Measurements from ENCODE around the gene CORO2A. TPM values are rescaled to one million over a fixed set of nuclear protein-coding genes. Genes with fewer than 3 reads are reported as not detected.

The CORO2A gene
- total and polyA plus RNA-seq, 2 donors (not counting 3 experiments of a cell fraction or from before 2014, with no cell fraction given) = 0.35 to 0.53 TPM

GRCh38 chr9:98162613-98163012 lies 29.8 kb downstream of the CORO2A start:
- no peak overlapping the region for H2AFZ ChIP-seq (ENCODE audit: low read depth, low read length)
- CTCF ChIA-PET = no interaction called here
- intact Hi-C loops (cut with micrococcal nuclease) = no loop called here
- no peaks in the 10 kb centered on the region for H3K79me2 ChIP-seq (ENCODE audit: control insufficient read depth, insufficient read depth, low read length)
- dilution Hi-C loops (cut with MboI; ENCODE audit: extremely low pct_ligation_motif_present, low sequenced_read_pairs) = no loop called here
- BruUV-seq (replicated peaks) = no TSS peak
- H3K36me3 ChIP-seq (ENCODE audit: control insufficient read depth in 2 of 2, extremely low read depth in 1 of 2, insufficient read depth in 2 of 2, low read length in 2 of 2) = no peaks in the 10 kb centered on the region
- H3K4me1 ChIP-seq (ENCODE audit: control insufficient read depth, extremely low read depth, insufficient read depth, low read length) = no peaks in the 10 kb centered on the region
- no peak overlapping the region for H3K4me2 ChIP-seq (ENCODE audit: insufficient read depth, low read length)
- no peaks in the 10 kb centered on the region for H4K20me1 ChIP-seq (replicated peaks; ENCODE audit: control insufficient read depth, extremely low read depth, insufficient read depth, low read length)
- H3K9me3 ChIP-seq (replicated peaks; ENCODE audit: control insufficient read depth, insufficient read depth, low read length) = no peaks in the 10 kb centered on the region
- TF ChIP-seq, protein P1, sequence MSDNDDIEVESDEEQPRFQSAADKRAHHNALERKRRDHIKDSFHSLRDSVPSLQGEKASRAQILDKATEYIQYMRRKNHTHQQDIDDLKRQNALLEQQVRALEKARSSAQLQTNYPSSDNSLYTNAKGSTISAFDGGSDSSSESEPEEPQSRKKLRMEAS (IDR thresholded peaks at IDR 0.05; ENCODE audit: insufficient read depth, insufficient read length) = no peak
- TF ChIP-seq MYC (IDR thresholded peaks at IDR 0.05; ENCODE audit: low read depth, low read length) (no peak), FOS (IDR thresholded peaks at IDR 0.05; ENCODE audit: borderline replicate concordance, insufficient read depth, low read length) (no peak), GATA2 (IDR thresholded peaks at IDR 0.05; ENCODE audit: insufficient read depth, insufficient read length, low read depth, low read length) (no peak), POLR2AphosphoS5 (IDR thresholded peaks at IDR 0.05; ENCODE audit: insufficient read depth, low read depth, low read length) (no peak), POLR2A (IDR thresholded peaks at IDR 0.05; ENCODE audit: low read depth, low read length) (no peak), JUN (IDR thresholded peaks at IDR 0.05; ENCODE audit: borderline replicate concordance, insufficient read depth, insufficient read length, low read depth) (no peak), EZH2 (IDR thresholded peaks at IDR 0.05; ENCODE audit: borderline replicate concordance, low read depth, low read length, severe bottlenecking) (no peak)
- TF ChIP-seq, protein P2, sequence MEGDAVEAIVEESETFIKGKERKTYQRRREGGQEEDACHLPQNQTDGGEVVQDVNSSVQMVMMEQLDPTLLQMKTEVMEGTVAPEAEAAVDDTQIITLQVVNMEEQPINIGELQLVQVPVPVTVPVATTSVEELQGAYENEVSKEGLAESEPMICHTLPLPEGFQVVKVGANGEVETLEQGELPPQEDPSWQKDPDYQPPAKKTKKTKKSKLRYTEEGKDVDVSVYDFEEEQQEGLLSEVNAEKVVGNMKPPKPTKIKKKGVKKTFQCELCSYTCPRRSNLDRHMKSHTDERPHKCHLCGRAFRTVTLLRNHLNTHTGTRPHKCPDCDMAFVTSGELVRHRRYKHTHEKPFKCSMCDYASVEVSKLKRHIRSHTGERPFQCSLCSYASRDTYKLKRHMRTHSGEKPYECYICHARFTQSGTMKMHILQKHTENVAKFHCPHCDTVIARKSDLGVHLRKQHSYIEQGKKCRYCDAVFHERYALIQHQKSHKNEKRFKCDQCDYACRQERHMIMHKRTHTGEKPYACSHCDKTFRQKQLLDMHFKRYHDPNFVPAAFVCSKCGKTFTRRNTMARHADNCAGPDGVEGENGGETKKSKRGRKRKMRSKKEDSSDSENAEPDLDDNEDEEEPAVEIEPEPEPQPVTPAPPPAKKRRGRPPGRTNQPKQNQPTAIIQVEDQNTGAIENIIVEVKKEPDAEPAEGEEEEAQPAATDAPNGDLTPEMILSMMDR (IDR thresholded peaks at IDR 0.05; ENCODE audit: extremely low read depth in 1 of 2, insufficient read depth in 1 of 2, low read depth in 1 of 2, low read length in 2 of 2) = no peak
- H3K4me3 ChIP-seq (replicated peaks in 1 of 3; ENCODE audit: insufficient read depth in 1 of 3, low read depth in 1 of 3, low read length in 3 of 3) = no peak overlapping the region
- H3K9ac ChIP-seq (replicated peaks; ENCODE audit: extremely low read depth, insufficient read depth, low read length) = no peak overlapping the region
- H3K9me1 ChIP-seq (replicated peaks; ENCODE audit: control insufficient read depth, extremely low read depth, insufficient read depth, low read length) = no peaks in the 10 kb centered on the region
- no peak for FAIRE-seq
- no peaks in the 10 kb centered on the region for H3K27me3 ChIP-seq (ENCODE audit: control insufficient read depth in 2 of 2, insufficient read depth in 2 of 2, low read length in 2 of 2)
- no peak overlapping the region for H3K27ac ChIP-seq (ENCODE audit: insufficient read depth, low read depth, low read length)
- DNase-seq (ENCODE audit: low read depth, low spot score) = no peak
- POLR2A ChIA-PET = no interaction called here
